Peyer's patch (tissue), 4 donors: ENCODE data around the gene SCP2. TPM values are rescaled to one million over a fixed set of nuclear protein-coding genes. Genes with fewer than 3 reads are reported as not detected.

Experiments used
- DNase-seq, 3 donors: peaks; one replicate each; pipeline ENCODE4 v3.0.0-alpha.2; 2017 to 2019
- H3K27ac ChIP-seq, 4 donors: fragments of 200-600 bp; sonication (generic); one replicate each; pipeline ENCODE4 v1.5.1; 2016 to 2019
- H3K27me3 ChIP-seq, 2 donors: fragments of 200-600 bp; sonication (generic); one replicate each; pipeline ENCODE4 v1.5.1; 2019
- H3K36me3 ChIP-seq, 3 donors: fragments of 200-600 bp; sonication (generic); one replicate each; pipeline ENCODE4 v1.5.1; 2016 to 2019
- H3K4me1 ChIP-seq, 4 donors: fragments of 200-600 bp; sonication (generic); one replicate each; pipeline ENCODE4 v1.5.1; 2016 to 2019
- H3K4me3 ChIP-seq, 4 donors: fragments of 200-600 bp; sonication (generic); 1 replicate in 3 of 4; 2 replicates in 1 of 4; pipeline ENCODE4 v1.5.1; 2016 to 2019; ENCODE audit warnings: mild to moderate bottlenecking in 1 of 4
- H3K9me3 ChIP-seq, 4 donors: fragments of 200-600 bp; sonication (generic); one replicate each; pipeline ENCODE4 v1.5.1; 2016 to 2019; ENCODE audit warnings: mild to moderate bottlenecking in 1 of 4
- POLR2A ChIP-seq, 2 donors: fragments of 450-650 bp; IDR thresholded peaks; one replicate each; pipeline ENCODE4 v1.5.1; 2017; ENCODE audit warnings: antibody characterized with exemption in 2 of 2, mild to moderate bottlenecking in 2 of 2, moderate library complexity in 2 of 2
- total RNA-seq, 4 donors: library from RNA; depleted of rRNA; stranded (reverse); fragments of >200 nt; gene quantifications; one replicate each; pipeline ENCODE4 v1.1.0, GENCODE V29; 2016
- TF ChIP-seq, protein P1 (sequence below), 6 experiments: fragments of 450-650 bp in 4 of 6; fragments of 200-600 bp in 2 of 6; sonication (generic) in 1 of 6; IDR thresholded peaks; one replicate each; pipeline ENCODE4 v1.5.1; 2017 to 2019; ENCODE audit warnings: antibody characterized with exemption in 6 of 6, mild to moderate bottlenecking in 3 of 6, moderate library complexity in 1 of 6

SCP2 gene
- total RNA-seq, 4 donors from 2014 or later: 161 to 402 (median 219) TPM

DNA sequence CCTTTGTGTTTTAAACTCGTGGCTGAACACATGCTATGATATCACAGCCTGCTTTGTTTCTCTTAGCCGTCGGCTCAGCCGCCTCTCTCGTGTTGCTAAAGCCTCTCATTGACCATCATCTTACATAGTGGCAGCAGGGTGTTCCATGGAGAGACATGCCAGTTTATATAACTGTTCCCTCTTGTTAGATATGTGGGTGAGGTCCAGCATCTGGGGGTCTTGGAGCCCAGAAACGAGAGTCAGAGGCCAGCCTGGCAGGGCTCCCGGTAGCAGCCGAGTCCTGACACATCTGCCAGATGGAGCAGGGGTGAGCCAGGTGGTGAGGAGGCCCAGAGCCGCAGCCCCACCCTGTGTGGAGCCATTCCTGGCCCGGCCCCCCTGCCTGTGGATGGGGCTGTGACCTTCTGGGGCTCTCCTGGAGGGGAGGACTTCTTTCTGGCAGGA is 146.8 kb downstream of the SCP2 start:
- no peaks in the 10 kb centered on the region for H3K9me3 ChIP-seq
- TF ChIP-seq, protein P1, sequence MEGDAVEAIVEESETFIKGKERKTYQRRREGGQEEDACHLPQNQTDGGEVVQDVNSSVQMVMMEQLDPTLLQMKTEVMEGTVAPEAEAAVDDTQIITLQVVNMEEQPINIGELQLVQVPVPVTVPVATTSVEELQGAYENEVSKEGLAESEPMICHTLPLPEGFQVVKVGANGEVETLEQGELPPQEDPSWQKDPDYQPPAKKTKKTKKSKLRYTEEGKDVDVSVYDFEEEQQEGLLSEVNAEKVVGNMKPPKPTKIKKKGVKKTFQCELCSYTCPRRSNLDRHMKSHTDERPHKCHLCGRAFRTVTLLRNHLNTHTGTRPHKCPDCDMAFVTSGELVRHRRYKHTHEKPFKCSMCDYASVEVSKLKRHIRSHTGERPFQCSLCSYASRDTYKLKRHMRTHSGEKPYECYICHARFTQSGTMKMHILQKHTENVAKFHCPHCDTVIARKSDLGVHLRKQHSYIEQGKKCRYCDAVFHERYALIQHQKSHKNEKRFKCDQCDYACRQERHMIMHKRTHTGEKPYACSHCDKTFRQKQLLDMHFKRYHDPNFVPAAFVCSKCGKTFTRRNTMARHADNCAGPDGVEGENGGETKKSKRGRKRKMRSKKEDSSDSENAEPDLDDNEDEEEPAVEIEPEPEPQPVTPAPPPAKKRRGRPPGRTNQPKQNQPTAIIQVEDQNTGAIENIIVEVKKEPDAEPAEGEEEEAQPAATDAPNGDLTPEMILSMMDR (IDR thresholded peaks at IDR 0.05): no peak
- TF ChIP-seq POLR2A (IDR thresholded peaks at IDR 0.05): no peak
- no peaks in the 10 kb centered on the region for H3K36me3 ChIP-seq
- H3K27ac ChIP-seq: no peak overlapping the region
- H3K4me3 ChIP-seq: no peak overlapping the region
- H3K27me3 ChIP-seq: no peaks in the 10 kb centered on the region
- peak in 2 of 3 donors; percentile 29 to 49 for DNase-seq
- no peaks in the 10 kb centered on the region for H3K4me1 ChIP-seq

DNA sequence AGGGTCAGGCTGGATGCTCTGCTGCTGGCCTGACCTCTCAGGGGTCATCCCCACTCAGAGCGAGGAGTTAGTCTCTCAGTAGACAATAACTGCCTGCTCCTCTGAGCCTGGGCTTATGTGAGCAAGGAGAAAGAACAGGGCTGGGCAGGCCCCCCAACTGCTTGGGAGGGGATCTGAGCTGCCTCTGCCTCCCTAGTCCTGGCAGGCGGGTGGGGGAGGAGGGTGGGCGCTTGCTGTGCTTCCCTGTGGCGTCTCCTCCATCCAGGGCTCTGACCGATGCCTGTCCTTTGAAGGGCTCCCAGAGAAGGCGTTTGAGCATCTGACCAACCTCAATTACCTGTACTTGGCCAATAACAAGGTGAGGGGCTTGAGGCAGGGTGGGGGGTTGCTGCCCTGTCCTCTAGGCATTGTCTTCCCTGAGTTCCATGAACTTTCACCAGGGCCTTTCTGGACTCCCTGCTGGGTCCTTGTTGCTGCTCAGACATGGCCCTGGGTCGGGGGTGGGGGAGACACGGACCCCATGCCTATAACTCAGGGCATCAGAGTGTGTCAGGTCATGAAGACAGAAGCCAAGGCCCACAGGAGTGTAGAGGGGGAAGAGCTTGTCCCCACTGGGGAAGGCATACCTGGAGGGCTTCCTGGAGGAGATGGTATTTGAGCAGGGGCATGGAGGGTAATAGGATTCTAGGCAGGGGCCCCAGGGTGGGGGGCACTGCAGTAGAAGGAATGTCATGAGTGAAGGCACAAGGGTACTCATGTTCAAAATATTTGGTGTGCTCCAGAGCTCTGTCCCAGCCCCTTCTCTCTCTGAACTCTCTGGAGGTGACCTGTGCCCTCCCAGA is 147.5 kb downstream of the SCP2 start:
- Histone ChIP-seq H3K4me1 (no peaks in the 10 kb centered on the region), H3K36me3 (no peaks in the 10 kb centered on the region), H3K27ac (no peak overlapping the region), H3K27me3 (no peaks in the 10 kb centered on the region), H3K4me3 (no peak overlapping the region), H3K9me3 (no peaks in the 10 kb centered on the region)
- TF ChIP-seq, protein P1 (IDR thresholded peaks at IDR 0.05): no peak
- no peak for TF ChIP-seq POLR2A (IDR thresholded peaks at IDR 0.05)
- DNase-seq: peak in 1 of 3 donors; percentile 38

DNA sequence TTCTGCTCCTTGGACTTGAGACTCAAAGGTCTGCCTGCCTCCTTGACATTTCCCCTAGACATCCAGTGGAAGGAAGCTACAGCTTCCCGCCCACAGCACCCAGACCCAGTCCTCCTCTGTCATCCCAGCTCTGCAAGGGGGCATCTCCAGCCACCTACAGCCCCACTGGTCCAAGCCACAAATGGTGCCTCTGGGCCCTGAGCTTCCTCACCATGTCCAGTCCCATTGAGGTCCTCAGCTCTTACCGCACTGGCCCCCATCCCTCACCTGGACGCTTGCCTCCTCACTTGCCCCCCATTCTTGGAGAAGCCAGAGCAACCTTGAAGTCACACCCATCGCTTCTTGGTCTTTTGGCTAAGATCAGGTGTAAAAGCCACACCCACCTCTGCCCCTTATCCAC is 148.1 kb downstream of the SCP2 start:
- no peak overlapping the region for H3K4me3 ChIP-seq
- no peaks in the 10 kb centered on the region for H3K27me3 ChIP-seq
- peak overlapping the region in 1 of 4 donors; percentile 9 for H3K27ac ChIP-seq
- no peaks in the 10 kb centered on the region for H3K9me3 ChIP-seq
- DNase-seq: peak in 2 of 3 donors; percentile 36 to 44
- no peaks in the 10 kb centered on the region for H3K4me1 ChIP-seq
- TF ChIP-seq, protein P1 (IDR thresholded peaks at IDR 0.05): no peak
- TF ChIP-seq POLR2A (IDR thresholded peaks at IDR 0.05): no peak
- no peaks in the 10 kb centered on the region for H3K36me3 ChIP-seq

DNA sequence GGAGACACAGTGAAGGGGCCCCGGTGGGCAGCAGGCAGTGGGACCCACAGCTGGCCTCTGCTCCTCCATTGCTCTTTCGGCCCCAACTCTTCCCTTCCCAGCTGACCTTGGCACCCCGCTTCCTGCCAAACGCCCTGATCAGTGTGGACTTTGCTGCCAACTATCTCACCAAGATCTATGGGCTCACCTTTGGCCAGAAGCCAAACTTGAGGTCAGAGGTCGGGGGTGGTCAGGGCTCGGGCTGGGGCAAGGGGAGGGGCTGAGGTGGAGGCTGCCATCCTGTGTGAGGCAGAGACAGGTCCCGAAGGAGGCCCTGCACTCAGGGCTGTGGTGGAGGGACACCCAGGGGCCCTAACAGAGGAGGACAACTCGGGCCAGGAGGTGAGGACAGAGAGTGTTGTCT is 148.7 kb downstream of the SCP2 start:
- H3K27me3 ChIP-seq: no peaks in the 10 kb centered on the region
- TF ChIP-seq, protein P1 (IDR thresholded peaks at IDR 0.05): no peak
- TF ChIP-seq POLR2A (IDR thresholded peaks at IDR 0.05): no peak
- no peaks in the 10 kb centered on the region for H3K36me3 ChIP-seq
- no peaks in the 10 kb centered on the region for H3K9me3 ChIP-seq
- H3K27ac ChIP-seq: peak overlapping the region in 1 of 4 donors; percentile 49
- no peak overlapping the region for H3K4me3 ChIP-seq
- H3K4me1 ChIP-seq: no peaks in the 10 kb centered on the region
- peak in 2 of 3 donors; percentile 68 to 80 for DNase-seq

DNA sequence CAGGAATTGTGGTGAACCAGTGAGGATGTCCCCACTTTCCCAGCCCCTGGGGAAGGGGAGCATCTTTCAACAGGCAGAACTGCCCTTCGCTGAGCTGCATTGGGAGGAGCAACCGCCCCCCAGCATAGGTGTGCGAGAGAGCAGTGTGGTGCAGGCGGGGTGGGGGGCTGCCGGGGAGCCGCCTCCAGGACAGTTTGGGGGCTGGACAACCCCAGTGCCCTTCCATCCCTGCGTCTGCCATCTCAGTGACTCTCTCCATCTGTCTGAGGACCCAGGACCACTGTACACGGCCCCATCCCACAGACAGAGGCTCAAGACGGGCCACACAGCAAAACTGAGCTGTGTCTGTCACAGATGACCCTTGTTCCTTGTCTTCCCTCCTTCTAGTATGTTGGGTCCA is 149.1 kb downstream of the SCP2 start:
- TF ChIP-seq, protein P1 (IDR thresholded peaks at IDR 0.05): no peak
- no peak for TF ChIP-seq POLR2A (IDR thresholded peaks at IDR 0.05)
- Histone ChIP-seq H3K27me3 (no peaks in the 10 kb centered on the region), H3K4me3 (no peak overlapping the region), H3K4me1 (no peaks in the 10 kb centered on the region), H3K27ac (peak overlapping the region in 1 of 4 donors; percentile 49), H3K36me3 (no peaks in the 10 kb centered on the region), H3K9me3 (no peaks in the 10 kb centered on the region)
- peak in 1 of 3 donors; percentile 43 for DNase-seq
